ENCODE results near the gene KRTAP9-6.
"Not testable (repeated sequence)": the region's sequence is repeated elsewhere in the genome, so short reads cannot be mapped to it uniquely, and the experiment has no call there.

Gene KRTAP9-6

DNA sequence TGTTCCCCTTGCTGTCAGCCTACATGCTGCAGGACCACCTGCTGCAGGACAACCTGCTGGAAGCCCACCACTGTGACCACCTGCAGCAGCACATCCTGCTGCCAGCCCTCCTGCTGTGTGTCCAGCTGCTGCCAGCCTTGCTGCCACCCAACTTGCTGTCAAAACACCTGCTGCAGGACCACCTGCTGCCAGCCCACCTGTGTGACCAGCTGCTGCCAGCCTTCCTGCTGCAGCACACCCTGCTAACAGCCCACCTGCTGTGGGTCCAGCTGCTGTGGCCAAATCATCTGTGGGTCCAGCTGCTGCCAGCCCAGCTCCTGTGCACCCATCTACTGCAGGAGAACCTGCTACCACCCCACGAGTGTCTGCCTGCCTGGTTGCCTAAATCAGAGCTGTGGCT lies 6.1 kb downstream of the KRTAP9-6 start:
- DNase-seq: not testable (repeated sequence)

DNA sequence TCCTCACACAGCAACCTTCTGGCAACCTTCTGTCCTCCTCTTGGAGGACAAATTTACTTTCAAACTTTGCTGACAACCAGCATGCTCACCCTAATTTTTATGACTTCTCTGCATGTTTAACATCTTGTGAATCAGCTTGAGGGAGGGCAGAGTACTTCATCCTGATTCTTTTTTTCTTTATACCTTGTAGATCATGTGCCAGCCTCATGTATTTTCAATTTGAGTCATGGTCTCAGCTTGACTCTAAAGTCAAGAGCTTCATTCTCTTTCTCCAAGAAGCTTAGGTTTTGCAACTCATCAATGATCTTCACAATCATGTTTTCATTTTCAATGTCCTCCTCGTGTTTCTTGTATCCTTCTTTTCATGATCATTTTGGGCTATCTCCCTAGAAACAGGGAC lies 6.7 kb downstream of the KRTAP9-6 start:
- no peak for DNase-seq

DNA sequence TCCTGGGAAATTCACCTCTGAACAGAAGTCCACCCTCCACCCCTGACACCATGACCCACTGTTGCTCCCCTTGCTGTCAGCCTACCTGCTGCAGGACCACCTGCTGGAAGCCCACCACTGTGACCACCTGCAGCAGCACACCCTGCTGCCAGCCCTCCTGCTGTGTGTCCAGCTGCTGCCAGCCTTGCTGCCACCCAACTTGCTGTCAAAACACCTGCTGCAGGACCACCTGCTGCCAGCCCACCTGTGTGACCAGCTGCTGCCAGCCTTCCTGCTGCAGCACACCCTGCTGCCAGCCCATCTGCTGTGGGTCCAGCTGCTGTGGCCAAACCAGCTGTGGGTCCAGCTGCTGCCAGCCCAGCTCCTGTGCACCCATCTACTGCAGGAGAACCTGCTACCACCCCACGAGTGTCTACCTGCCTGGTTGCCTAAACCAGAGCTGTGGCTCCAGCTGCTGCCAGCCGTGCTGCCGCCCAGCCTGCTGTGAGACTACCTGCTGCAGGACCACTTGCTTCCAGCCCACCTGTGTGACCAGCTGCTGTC lies 10.5 kb downstream of the KRTAP9-6 start, which contains the start of gene KRTAP9-7:
TSS of gene KRTAP9-7 (plus strand) at position 51 of the 543 bp plus-strand sequence. CDS start at position 51, 0 bp downstream.
- DNase-seq: not testable (repeated sequence)

DNA sequence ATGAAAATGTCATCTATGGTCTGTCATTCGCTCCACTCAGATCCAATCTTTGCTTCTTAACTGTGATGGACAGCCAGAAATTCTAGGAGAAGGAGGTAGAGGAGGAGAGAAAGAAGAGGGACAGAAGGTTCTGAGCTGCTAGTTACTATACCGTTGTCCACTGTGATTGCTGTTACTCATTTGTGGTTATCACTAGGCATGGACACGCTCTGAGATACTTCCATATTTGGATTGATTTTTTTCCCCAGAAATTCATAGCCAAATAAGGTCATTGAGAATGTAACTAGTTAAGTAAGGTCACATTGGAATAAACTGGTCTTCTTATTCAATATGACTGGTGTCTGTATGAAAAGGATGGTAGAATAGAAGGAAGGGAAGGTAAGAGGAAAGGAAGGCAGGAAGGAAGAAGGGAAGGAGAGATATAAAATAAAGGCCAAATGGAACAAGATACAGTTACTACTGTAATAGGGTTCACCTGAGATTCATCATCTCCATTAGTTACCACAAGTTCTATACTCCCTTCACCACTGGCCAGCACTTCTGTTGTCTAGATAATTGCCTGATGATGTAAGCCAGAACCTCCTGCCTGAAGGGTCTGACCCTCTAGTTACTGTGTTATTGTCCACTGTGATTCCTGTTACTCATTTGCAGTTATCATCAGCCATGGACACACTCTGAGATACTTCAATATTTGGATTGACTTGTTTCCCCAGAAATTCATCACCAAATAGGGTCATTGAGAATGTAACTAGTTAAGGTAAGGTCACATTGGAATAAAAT lies 13.2 kb downstream of the KRTAP9-6 start:
- no peak for DNase-seq

DNA sequence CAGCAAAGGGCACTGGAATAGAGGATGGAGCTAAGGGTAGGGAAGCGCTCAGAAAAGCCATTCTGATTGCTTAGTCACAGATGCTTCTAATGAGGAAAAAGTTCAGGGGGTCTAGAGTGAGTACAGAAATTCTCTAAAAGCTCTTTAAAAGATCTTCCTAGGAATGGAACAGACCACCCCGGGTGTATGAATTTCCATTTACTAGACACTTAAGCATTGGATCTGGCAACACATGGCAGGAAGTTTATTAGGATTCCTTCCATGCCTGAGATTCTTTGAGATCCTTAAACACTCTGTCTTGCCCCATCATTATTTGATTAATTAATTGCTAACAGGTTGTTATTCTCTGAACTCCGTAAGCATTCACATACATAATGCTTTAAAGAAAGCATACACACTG lies 18.9 kb downstream of the KRTAP9-6 start:
- DNase-seq: no peak

GRCh38 chr17:41284546-41284945 lies 19.4 kb downstream of the KRTAP9-6 start:
- no peak for DNase-seq

DNA sequence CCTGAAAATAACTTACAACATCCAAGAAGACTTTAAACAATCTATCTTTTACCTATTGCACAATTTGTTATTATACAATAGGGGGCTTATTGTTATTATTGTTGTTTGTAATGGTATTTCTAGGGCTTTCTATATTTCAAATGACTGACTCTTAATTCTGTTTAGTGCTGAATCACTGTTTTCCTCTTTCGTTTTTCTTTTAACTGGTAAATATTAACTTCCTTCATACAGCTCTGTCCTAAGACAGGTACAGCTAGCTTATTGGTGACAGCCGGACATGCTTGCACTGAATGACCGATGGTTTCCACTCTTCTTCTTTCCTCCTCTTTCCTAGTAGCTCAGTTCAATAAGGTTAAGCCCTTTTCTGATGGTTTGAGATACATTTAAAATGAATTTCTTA lies 21.9 kb downstream of the KRTAP9-6 start:
- no peak for DNase-seq

DNA sequence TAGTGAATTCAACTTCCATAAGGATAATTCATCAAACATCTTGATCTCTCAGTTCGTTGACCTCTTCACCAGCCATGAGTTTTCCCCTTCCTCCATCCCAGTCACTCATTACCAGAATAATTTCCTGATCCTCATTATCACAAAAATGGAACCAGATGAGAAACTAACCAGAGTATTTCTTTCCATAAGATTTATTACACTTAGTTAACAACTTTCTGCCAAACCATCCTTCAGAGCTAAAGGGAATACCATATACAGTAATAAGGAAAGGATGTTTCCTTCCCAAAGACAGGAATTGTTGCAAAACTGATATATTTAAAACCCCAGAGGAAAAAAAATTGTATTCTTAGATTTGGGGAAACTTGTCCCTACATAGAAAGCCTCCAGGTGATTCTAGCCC lies 28.8 kb downstream of the KRTAP9-6 start:
- no peak for DNase-seq

- DNase-seq: no peak
These were observed 31.7 kb downstream of the KRTAP9-6 start for GRCh38 chr17:41296846-41297245.

DNA sequence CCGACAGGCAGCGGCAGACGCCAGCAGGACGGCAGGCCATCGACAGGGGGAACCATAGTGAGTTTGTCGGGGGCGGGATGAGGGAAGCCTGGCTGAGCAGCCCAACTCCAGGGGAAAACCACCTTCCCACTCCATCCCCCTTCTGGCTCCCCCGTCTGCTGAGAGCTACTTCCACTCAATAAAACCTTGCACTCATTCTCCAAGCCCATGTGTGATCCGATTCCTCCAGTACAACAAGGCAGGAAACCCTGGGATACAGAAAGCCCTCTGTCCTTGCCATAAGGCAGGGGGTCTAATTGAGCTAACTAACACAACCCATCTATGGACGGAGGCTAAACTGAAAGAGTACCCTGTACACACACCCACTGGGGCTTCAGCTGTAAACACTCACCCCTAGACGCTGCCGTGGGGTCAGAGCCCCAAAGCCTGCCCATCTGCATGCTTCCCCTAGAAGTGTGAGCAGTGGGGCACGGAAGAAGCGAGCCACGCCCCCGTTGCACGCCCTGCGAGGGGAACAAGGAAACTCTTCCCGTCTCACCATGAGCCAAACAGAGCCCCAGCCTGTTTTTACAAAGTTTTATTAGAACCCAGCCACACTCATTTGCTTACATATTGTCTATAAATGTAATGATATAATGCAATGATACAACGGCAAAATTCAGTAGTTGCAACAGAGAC lies 33.4 kb downstream of the KRTAP9-6 start:
- no peak for DNase-seq

DNA sequence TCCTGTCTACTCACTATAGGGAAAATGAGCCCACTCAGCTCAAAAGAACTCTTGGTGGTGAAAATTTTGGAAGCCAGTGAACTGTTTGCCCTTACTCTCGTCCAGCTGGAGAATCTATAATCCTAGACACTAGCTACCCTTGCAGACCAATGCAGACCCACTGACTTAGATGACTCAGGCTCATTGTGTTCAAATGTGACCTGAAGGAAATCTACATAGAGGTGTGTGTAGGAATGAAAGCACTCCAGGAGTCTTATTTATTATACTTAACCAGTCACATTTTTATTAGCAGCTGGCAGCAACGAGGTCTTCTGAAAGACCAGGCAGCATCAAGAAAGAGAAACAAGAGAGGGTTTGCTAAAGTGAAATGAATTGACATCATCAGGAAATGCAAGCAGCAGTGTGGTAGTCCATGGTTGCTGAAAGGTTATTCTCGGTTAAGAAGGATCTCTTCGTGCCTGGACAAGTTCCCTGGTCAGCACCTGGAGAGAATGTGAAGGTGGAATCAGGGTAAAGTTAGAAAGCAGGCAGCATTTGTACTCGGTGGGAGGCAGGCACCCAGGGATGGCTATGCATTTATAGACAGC lies 36.1 kb downstream of the KRTAP9-6 start:
- DNase-seq: no peak

GRCh38 chr17:41301916-41302901 lies 37.0 kb downstream of the KRTAP9-6 start, which contains the start of gene KRTAP29-1:
Gene KRTAP29-1 (minus strand): TSS chr17:41302851. CDS start chr17:41302851, 0 bp downstream.
- DNase-seq: no peak

GRCh38 chr17:41302981-41303380 lies 37.8 kb downstream of the KRTAP9-6 start:
- DNase-seq: no peak

GRCh38 chr17:41304091-41304490 lies 38.9 kb downstream of the KRTAP9-6 start:
- no peak for DNase-seq

GRCh38 chr17:41307647-41308046 lies 42.5 kb downstream of the KRTAP9-6 start:
- no peak for DNase-seq

GRCh38 chr17:41308251-41308917 lies 43.2 kb downstream of the KRTAP9-6 start:
- no peak for DNase-seq

DNA sequence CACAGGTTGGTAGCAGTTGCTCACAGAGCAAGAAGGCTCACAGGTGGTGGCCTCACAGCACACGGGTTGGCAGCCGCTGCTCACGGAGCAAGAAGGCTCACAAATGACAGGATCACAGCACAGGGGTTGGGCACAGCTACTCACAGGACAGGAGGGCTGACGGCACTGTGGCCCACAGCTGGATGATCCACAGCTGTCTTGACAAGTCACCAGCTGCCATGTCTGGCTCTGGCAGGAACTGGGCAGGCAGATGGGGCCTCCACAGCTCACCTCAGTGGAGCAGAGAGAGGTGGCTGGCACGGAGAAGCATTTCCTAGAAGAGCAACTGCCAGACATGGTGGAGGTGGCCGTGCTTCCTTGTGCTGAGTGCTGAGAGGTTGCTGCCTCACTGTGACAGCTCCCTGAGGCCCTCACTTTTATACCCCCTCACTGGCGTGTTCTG lies 43.8 kb downstream of the KRTAP9-6 start, which contains the start of gene KRTAP16-1:
TSS of gene KRTAP16-1 (minus strand) at position 392 of the 442 bp plus-strand sequence. CDS start at position 336, 56 bp downstream.
- no peak for DNase-seq

- no peak for DNase-seq
These were observed 45.9 kb downstream of the KRTAP9-6 start for GRCh38 chr17:41311111-41311510.

DNA sequence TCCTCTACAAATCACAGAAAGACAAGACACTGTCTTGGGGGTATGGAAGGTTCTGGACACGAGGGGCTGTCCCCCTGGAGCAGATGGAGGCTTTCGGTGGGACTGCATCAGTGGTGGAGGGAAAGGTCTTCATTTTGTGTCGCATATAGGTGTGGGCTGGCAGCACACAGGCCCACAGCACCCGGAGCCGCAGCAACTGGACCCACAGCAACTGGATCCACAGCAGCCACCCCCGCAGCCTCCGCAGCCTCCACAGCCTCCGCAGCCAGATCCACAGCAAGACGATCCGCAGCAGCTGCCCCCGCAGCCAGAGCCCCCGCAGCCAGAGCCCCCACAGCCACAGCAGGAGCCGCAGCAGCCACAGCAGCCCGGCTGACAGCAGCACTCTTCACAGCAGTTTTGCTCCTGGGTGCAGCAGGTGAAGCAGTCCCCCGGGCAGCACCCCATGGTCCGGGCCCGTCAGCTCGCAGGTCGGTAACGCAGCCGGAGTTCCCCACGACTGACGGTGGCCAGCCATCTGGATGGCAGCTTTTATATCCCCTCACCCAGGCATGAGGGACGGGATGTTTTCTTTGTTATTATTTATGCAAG lies 50.1 kb downstream of the KRTAP9-6 start, which contains the start of gene KRTAP17-1:
TSS of gene KRTAP17-1 (minus strand) at position 507 of the 591 bp plus-strand sequence. CDS start at position 447, 60 bp downstream.
- DNase-seq: peak; percentile 38

All from right kidney (tissue), 1 donor.